Measurements from ENCODE around the gene RAI2.

RAI2 gene

GRCh38 chrX:17860811-17861488 lies at the start of gene RAI2:
Gene RAI2 (minus strand): TSS chrX:17861298. CDS start chrX:17802010, 59,288 bp downstream.
- no peak for DNase-seq

GRCh38 chrX:17888421-17888820 lies 27.3 kb upstream of the RAI2 start:
- DNase-seq, result no peak

GRCh38 chrX:17882680-17883079 lies 21.6 kb upstream of the RAI2 start:
- DNase-seq, result no peak

- no peak for DNase-seq
Measured at GRCh38 chrX:17878028-17878670, 17.1 kb upstream of the RAI2 start.

DNA sequence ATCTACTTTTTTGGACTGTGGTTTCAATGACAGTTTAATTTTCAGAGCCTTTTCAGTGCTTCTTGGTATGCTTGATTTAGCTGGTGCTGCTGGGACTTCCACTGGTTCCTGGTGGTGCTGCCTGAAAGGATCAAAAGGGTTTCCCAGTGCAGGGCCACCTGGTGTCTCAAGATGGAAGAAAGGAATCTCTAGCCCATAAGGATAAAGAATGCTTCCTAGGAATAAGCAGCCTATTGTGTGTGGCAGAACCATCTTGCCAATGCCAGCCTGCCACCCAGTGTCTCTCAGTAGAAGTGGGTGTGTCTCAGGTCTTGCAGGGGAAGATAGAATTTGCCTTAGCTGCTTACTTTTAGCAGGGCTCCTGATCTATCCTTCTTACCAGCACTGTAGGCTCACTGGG lies 15.0 kb upstream of the RAI2 start:
- DNase-seq, result no peak

- no peak for DNase-seq
Measured at GRCh38 chrX:17869580-17869979, 8.5 kb upstream of the RAI2 start.

DNA sequence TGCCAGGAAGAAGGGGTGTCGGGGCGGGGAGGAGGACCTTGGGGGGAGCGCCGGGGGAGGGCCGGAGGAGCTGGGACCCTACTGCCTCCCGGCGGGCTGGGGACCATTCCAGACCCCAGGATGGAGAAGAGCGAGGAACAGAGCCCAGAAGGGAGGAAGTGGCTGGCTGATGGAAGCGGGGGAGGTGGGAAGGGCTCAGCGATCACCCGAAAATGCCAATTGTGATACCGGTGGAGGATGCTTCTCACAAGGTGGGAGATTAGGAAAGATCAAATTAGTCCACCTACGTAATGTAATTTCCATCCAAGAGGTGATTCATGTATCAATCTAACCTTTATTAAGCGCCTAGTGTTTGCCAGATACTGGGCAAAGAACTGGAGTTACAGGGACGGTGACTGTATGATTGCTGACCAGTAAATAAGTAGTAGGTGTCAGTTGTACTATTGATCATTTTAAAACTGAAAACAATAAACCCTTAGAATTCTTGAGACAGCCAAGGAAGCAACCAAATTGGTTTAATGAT lies 452 bp upstream of the RAI2 start:
- no peak for DNase-seq

- DNase-seq, result no peak
Measured at GRCh38 chrX:17860179-17860780, 818 bp downstream of the RAI2 start.

DNA sequence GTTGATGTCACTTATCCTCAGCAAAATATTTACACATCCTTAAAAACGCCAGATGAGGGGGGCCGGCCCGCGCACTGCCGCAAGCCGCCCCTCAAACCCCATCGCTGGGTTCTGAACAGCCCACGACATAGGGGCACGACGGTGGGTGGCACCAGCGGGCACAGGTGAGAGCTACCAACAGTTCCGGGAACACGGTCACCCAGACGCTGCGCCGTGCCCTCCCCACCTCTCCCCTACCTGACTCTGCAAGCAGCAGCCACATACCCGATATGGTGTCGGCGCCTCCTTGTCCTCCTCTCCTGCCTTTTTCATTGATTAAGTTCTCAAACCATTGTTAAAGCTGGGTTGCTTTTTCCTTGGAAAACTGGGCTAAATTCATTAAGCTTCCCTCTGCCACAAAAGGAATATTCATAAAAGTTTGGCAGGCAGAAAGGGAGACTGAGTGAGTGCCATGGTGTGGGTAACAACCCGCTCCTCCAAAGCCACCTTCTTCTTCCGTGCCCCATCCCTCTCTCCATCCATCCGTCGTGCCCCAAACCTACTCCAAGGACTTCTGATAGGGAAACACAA lies 1.4 kb downstream of the RAI2 start:
- DNase-seq, result no peak

DNA sequence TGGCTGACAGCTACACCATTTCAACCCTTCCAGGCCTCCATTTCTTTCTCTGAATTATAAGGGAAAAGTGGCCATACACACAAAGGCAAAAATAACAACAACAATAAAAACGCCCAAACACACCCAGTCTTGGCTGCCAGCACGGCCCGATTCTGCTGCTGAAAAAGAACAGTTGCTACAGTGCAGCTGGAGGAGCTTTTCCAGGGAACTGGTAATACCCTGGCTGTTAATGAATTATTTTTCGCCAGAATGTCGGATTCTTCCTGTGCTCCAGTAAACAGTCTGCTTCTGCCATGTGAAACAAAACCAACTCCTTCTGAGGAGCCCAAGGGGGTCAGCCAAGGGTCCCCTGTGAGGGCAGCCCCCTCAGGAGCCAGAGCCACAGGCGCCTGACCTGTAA lies 6.6 kb downstream of the RAI2 start:
- no peak for DNase-seq

DNA sequence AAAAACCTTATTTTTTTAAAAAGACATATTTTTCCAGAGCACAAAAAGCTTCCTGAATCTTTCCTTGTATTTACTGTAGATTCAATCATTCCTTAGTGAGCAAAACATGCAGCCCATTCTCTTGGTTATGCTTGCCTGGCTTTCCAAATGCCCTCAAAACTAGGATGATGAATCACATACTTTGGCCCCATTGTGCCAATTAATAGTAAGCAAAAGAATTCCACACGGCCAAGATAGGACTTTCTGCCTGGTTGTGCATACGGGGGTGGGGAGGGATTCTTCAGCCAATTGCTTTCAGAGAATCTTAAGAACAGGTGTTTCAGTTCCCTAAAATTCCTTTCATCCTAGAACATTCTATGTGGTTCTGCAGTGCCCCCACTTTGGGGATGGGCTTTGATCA lies 7.0 kb downstream of the RAI2 start:
- no peak for DNase-seq

DNA sequence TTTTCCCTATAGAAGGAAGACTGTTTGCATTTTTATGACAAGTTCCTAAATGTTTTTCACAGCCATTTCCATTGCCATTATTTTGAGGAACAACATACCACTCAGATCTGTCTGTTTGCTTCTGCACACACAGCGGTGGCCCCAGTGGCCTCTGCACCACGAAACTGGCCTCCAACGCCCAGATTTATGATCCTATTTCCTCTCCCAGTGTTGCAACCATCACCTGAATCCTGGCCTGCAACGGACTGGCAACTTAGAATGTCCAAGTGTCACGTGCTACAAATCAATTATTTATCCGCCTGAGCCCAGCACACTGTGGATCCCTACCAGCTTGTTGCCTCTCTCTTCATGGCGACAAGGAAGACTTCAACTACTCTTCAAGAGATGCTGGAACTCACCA lies 9.2 kb downstream of the RAI2 start:
- no peak for DNase-seq

- DNase-seq, result no peak
Measured at GRCh38 chrX:17848545-17849265, 12.4 kb downstream of the RAI2 start.

DNA sequence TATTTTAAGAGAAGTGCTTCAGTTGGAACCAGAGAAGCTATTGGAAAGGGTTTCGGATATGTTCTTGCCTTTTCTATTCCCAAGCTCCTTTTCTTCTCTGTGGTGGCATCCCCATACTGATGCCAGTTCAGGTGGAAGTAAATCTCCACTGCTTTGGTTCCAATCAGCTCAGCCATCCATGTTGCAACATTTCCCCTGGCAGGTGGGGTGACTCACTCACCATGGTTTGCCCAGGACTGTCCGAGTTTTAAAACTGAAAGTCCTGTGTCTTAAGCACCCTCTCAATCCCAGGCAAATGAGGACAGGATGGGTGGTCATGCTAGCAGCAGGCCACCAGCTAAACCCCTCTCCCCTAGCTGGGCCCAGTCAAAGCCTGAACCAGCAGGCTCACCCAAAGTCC lies 15.1 kb downstream of the RAI2 start:
- DNase-seq, result no peak

- no peak for DNase-seq
Measured at GRCh38 chrX:17844236-17844635, 16.9 kb downstream of the RAI2 start.

DNA sequence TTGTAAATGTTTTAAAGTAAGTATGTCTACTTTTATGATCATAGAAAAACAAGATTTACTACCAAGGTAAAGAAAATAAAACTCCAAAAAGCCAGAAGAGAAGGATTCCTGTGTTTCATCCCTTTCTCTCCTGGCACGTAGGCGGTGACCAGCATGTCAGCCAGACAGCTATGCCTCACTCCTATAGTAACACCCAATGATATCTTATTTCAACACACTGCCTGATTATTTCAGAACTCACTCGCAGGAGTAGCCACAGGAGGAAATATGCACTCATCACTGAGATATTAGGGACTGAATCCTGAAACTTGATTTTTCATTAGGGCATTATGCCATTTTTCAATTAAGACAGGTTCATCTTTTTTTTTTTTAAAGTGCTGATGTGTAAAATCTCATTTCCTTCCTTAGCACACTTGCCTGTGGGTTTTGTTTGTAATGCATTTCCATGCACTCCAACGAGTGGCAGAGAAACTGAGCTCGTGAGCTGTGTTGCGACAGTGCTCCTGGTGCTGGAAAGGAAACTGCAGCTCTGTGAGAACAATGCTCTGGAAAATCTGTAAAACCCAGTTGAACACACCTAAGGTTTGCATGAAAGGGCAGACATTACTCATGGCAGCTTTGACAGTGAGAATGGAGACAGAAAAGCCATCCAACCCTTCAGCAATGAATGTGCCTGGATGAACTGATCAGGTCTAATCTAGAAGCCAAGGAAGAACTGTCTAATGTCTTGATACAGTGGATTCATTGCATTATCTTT lies 18.2 kb downstream of the RAI2 start:
- DNase-seq, result no peak

DNA sequence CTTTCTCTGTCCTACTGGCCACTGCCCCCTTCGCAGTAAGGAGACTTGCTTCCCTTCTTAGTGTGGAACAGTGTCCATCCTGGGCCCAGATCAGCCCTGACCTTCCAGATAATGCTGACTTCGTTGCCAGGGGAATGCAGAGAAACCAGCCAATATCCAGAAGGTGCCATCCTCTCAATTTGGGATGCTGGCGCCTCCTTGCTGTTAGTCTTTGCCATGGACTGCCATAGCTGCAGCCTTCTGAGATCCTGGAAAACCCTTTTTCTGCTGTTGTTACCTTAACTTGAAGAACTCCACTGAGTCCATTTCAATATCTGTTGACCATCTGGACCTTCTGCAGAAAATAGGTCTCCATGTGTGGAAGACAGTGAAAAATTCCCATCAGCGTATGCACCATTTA lies 21.8 kb downstream of the RAI2 start:
- DNase-seq, result no peak

DNA sequence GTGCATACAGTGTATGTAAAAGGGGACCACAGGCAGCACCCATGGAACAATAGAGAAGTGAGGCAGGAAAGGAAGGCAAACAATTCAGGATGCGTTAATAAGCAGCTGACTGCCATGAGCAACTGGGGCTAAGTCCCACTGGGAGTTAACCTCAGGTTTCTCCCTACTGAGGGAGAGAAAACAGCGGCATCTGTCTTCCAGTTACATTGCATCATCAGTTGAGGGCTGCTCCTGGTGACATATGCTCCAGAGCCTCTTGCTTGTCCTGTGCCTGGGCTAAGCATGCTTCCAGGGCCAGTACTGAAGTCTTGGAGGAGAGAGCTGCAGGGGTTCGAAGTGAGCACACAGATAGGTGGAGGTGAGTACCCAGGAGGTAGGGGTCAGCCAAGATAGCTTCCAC lies 24.3 kb downstream of the RAI2 start:
- no peak for DNase-seq

GRCh38 chrX:17833954-17834353 lies 27.1 kb downstream of the RAI2 start:
- no peak for DNase-seq

GRCh38 chrX:17831255-17831654 lies 29.8 kb downstream of the RAI2 start:
- DNase-seq, result no peak

- DNase-seq, result no peak
Measured at GRCh38 chrX:17830211-17830610, 30.9 kb downstream of the RAI2 start.

- DNase-seq, result no peak
Measured at GRCh38 chrX:17829566-17829965, 31.5 kb downstream of the RAI2 start.
